ENCODE measurements around the gene KLHL33.

The KLHL33 gene, protein sequence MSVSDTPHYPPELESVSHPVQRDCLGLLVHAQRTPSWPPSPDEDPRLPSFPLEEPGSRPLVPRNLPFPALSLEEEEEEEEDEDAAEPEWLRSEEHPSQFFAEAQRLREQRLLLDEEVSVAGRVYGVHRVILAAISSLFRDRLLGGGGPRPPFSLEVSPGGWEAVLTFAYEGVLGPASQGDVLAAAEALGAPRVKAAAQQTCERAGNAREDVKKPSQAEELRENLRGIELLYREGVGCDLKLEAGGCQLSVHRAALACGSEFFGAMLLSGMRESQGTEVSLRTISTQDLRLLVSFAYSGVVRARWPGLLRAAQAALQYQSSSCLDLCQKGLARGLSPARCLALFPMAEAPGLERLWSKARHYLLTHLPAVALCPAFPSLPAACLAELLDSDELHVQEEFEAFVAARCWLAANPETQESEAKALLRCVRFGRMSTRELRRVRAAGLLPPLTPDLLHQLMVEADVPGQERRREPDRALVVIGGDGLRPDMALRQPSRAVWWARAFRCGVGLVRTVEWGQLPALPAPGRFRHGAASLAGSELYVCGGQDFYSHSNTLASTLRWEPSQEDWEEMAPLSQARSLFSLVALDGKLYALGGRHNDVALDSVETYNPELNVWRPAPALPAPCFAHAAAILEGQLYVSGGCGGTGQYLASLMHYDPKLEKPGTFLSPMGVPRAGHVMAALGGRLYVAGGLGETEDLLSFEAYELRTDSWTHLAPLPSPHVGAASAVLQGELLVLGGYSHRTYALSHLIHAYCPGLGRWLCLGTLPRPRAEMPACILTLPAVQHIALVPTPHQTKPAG

DNA sequence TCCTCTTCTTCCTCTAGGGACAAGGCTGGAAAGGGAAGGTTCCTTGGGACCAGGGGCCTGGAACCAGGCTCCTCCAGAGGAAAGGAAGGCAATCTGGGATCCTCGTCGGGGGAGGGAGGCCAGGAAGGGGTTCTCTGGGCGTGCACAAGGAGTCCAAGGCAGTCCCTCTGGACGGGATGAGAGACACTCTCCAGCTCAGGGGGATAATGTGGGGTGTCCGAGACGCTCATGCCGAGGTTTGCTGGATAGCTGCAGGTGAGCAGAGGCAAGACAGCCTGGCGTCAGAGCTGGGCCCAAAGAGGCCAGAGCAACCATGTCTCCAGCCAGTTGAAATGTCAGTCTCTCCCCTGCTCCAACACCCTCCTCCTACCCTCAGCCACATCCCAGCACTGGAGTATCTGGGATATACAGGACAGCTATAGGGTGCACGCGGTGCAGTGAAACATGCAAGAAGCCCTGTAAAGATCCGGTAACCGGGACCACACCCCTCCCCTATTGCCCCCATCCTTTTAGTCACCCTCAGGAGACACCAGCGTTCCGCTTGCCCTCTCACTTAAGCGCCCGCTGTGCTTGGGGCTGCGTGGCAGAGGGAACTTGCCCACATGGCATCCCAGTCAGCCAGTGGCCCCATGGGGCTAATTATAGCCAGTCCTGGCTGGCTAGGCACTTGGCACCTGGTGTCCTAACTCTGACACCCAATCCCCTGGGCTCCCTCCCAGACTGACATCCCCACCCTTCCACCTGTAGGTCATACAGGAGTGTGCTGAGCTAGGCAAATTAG is at the start of gene KLHL33:
Gene KLHL33 (minus strand): TSS at position 585 of the 781 bp plus-strand sequence. CDS start 355 bp downstream, at position 230.
- no peak for DNase-seq

DNA sequence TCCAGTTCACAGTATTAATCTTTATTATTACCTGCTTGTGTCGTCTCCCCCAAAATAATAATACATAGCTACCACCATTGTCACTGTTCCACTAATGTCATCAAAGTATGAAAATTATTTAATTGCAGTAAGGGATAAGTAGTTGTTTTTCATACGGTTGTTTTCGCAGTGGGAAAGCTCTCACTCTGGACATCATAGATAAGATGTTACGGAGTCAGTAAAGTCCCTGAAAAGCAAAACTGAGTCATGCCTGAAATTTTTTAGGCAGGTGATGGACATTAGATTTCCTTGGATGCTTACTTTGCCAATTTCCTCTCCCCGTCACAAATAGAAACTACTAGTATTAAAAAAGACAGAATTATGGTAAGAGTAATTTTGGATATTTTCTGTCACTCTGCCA is 46.4 kb upstream of the KLHL33 start:
- no peak for DNase-seq

DNA sequence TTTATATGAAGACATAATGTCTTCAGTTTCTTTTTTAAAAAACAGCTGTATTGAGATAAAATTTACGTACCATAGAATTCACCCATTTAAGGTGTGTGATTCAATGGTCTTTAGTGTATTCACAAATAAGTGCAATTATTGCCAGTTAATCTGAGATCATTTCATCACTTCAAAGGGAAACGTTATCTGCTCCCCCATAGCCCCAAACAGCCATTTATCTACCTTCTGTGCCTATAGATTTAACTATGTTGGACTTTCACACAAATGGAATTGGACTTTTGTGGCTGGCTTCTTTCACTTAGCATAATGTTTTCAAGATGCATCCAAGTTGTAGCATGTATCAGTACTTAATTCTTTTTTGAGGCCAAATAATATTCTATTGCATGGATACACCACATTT is 42.9 kb upstream of the KLHL33 start:
- no peak for DNase-seq

DNA sequence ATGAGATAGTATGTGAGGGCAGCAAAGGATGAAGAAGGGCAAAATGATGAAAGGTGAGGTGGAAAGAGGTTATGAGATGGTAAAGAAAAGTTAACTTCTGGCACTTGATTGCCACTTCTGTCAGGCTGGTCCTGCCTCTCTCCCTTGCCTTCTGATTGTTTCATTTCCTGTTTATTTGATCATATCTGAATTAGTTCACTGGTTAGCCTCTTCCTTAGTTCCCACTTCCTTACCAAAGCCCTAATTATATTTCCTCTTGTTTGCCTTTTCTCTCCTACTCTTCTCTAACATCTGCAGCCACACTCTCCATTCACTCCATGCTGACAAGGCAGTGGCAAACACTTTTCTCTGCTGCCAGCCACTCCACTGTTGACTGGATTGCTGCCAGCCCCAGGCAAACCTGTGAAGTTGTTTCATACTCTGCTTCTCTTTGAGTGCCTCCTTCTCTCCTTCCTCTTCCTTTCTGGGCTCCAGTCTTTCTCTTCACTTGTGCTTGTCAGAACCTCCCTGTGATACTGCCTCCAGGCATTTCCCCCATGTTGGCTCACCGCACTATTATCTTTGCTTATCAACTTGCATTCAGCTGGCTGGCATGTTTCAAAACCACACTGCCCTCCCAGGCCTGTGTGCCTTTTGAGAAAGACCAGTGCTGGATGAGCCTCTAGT is 41.4 kb upstream of the KLHL33 start:
- DNase-seq: peak; percentile 33

DNA sequence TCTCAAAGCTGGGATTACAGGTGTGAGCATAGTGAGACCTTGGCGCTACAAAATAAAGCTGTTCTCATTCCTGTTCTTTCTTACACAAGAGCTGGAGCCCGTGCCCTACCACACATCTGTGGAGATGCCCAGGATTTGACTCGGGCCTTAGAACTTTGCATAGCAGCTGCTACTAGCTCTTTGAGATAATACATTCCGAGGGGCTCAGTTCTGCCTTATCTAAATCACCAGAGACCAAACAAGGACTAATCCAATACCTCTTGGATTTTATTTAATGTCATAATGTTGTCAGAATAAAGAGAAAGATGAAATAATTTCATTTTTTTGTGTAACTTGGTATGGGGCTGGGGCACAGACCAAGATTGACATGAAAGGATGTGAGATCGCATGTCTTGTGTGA is 40.8 kb upstream of the KLHL33 start:
- DNase-seq: no peak

DNA sequence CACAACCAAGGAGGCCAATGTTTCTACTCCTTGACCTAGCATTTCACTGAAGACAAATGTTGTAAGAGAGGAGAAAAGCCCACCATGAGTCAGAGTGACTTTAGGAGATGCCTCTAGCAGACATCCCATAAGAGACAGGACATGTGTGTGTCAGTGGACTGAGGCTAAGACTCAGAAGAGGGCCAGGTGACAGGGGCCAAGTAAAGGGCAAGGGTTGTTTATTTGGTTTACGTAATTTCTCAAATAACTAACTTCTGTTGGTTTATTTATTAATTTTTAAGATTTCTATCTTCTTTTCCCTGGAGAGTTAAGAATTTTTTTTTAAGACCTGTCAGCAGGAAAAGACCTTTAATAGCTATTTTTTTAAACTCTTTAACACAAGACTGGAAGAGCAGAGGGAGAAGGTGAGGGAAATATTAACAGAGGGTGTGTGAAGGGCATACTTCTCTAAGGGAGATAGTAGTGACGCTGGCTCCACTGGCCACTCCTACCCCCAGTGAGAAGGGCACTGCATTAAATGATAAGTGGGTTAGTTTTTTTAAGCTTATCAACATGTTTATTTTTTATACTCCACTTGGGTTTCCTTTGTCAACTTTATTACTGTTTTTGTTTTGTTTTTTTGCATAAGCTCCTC is 36.7 kb upstream of the KLHL33 start:
- no peak for DNase-seq

DNA sequence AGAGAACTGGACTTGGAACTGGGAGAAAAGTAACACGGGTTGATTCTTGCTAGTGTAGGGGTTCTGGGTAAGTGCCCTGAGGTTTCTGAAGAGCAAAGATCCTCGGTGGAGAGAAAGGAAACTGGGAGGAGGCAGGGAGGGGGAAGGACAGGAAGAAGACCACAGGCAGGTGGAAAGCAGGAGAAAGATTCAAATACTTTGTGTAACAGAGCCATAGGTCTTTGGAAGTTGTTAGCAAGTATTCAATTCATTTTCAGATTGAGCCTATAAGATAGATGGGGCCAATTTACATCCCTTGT is 34.6 kb upstream of the KLHL33 start:
- no peak for DNase-seq

DNA sequence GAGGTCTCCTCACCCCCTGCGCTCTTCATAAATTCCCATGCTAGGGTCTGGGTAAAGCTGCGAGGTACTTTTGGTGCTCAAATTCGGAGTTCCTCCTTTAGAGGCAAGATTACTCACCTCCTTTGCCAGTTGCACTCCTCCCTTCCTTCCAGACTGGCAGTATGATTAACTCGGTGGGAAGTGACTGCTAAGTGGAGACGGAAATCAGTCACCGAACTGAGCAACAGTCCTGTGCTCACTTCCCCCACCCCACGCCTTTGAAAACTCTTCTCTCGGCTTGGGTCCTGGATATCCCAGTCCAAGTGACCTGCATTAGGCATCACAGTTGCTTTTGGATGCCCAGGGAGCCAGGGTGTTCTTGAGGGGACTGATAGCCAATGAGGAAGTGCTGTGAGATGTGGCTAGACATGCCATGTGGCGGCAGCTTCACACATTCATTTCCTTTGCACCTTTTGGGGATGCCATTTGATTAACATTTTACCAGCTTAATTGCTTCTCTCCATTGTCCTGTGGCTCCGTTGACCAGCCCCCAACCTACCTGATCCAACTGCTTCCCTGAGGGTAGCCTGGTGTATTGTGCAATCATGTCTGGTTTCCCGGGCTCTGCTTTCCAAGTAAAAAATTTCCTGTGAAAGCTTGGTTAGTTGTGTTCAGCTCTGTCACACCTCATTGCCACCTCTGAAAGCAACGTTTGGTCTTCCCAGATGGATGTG is 34.1 kb upstream of the KLHL33 start:
- no peak for DNase-seq

DNA sequence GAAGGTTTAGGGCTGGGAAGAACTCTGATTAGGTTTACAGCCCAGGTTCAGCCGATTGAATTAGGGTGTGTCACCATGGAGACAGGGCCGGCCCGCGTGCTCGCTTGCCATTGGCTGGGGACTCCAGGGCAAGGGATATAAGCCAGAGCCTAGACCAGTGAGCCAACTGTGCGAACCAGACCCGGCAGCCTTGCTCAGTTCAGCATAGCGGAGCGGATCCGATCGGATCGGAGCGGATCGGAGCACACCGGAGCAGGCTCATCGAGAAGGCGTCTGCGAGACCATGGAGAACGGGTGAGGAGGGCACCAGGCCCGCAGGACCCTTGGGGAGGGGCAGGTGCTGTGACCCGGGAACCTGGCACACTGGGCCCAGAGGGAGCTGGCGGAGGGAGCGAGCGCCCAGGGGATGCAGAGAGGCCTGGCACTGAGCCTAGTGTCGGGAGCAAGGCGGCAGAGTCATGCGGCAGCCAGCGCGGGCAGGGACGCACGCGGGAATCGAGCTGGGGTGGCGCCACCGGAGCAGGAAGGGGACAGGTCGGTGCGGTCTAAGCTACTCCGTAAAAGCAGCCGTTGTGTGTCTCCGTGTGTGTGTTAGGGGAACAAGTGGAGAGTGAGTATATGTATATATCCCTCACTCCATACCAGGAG is 33.4 kb upstream of the KLHL33 start, which contains the start of gene PNP:
Gene PNP (plus strand): TSS at position 165 of the 648 bp plus-strand sequence. CDS start 119 bp downstream, at position 284.
- DNase-seq: peak; percentile 93

DNA sequence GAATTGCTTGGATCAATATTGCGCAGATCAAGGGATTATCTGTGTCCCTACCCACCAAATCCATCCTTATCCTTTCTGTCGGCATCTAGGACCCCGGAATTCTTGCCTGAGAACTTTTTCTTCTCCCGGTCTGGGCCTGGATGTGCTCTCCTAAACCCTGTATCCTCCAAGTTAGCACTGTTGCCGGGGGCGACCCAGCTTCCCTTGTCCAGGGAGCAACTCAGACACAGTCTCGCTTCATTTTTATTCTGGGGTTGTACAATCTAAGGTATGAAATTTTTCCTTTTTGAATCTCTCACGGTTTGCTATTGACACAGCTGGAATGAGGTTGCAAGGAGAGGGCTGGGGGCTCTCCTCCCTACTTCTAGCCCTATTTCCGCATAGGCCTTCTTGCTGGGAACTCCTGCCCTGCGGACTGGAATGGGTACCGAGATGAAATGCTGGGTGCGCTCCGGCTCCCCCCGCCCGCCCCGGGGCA is 32.8 kb upstream of the KLHL33 start:
- DNase-seq: no peak

DNA sequence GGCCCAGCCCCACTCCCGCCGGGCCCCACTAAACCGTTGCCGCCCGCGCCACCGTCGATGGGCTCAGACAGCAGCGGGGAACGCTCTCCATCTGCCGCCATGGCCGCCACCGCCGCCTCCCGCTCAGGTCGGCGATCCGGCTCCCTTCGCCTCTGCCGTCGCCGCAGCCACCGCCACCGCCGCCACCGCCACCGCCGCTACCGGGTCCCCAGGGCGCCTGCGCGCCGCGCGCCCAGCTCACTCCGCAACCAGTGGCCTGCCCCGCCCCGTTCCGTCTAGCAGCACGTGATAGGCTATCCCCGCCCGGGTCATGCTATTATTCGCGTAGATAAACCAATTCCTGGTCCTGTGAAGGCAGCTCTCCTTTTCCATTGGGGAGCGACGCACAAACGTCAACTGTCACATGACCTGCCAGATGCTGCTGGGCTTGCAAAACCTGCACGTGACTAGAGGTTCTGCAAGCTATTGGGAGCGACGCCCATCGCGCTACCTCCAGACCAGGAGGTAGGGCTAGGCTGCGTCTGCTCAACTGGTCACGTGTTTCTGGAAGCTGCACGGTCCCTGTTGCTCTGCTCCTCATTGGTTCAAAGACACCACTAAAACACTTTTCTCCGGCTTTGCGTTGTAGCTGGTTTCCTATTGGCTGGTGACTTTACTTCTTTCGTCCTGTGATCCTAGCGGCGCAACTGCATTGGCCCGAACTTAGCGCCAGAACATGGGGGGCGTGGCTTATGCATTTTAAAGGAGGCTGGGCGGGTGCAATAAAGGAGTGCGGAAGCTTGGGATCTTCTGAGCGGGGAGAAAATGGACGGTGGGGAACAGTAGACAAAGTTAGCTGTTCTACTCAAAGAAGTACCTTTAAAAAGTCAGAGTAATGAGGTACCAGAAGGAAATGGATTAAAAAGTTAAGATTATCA is 25.5 kb upstream of the KLHL33 start, which contains the start of gene PIP4P1:
Gene PIP4P1 (minus strand): TSS at position 210 of the 917 bp plus-strand sequence. CDS start 109 bp downstream, at position 101.
- peak; percentile 96 for DNase-seq

DNA sequence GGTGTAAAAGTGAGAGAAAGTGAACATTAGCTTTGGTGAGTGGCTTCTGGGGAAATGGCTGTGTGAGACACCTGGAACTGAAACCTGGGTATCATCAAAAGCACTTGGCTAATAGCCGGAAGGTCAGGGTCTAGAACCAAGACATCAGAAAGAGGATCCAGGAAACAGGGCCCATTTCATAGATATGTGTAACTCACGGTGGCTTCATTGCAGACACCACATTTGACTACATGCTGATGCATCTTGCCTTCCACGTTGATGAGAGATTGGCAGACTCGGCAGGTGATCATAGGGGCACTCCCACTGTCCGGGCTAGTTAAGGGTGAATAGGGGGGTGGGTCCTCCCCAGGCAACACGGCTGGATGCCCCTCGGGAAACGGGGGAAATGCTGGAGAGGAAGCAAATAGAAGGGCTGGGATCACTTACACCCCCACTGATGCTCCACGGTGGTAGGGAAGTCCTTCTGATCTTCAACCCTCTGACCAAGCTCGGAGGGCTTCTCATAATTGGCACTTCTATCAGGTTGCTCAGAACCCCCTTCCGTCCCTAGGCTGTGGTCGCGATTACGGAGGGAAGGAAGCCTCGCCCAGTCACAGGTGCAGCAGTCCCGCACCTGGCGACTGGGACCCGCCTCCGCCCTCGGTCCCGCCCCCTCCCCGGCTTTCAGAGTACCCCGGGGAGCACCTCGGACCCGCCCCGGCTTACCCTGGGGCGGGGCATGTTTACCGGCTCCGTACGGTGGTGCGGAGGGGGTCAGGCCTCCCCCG is 24.7 kb upstream of the KLHL33 start:
- no peak for DNase-seq

DNA sequence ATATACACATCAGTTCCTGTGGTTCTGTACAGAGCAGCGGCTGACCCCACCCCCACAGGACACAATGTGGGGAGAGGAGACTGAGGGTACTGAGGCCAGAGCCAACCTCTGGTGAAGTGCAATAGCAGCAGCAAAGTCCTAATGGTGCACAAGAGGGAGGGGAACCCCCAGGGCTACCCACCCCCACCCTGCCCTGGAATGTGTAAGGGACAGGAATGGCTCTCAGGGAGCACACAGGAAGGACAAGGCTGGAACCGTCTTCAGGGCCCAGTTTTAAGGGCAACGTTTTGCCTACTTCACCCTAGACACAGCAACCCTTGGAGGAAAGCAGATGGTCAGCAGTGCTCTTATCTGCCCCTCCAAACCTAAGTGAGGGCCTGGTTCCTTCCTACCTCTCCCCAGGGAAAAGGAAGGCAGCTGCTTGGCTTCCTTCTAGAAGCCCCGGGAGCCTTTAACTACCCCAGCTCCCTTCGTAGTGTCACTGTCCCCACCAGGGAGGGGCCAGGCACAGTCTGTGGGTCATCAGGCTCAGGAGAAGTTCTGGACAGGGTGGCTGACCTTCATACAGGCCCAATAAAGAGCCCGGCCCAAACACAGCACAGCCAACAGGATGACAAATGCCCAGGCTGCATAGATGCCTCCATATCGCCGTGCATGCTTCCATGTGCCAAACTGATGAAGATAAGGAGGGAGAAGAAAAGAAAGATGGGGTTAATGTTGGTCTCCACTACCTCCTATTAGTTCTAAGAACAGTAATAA is 22.2 kb upstream of the KLHL33 start:
- DNase-seq: no peak

DNA sequence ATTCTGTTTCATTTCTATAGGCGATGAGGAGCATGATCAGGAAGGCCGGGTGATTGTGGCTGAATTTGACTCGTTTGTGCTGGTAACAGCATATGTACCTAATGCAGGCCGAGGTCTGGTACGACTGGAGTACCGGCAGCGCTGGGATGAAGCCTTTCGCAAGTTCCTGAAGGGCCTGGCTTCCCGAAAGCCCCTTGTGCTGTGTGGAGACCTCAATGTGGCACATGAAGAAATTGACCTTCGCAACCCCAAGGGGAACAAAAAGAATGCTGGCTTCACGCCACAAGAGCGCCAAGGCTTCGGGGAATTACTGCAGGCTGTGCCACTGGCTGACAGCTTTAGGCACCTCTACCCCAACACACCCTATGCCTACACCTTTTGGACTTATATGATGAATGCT is 21.0 kb upstream of the KLHL33 start:
- DNase-seq: no peak

DNA sequence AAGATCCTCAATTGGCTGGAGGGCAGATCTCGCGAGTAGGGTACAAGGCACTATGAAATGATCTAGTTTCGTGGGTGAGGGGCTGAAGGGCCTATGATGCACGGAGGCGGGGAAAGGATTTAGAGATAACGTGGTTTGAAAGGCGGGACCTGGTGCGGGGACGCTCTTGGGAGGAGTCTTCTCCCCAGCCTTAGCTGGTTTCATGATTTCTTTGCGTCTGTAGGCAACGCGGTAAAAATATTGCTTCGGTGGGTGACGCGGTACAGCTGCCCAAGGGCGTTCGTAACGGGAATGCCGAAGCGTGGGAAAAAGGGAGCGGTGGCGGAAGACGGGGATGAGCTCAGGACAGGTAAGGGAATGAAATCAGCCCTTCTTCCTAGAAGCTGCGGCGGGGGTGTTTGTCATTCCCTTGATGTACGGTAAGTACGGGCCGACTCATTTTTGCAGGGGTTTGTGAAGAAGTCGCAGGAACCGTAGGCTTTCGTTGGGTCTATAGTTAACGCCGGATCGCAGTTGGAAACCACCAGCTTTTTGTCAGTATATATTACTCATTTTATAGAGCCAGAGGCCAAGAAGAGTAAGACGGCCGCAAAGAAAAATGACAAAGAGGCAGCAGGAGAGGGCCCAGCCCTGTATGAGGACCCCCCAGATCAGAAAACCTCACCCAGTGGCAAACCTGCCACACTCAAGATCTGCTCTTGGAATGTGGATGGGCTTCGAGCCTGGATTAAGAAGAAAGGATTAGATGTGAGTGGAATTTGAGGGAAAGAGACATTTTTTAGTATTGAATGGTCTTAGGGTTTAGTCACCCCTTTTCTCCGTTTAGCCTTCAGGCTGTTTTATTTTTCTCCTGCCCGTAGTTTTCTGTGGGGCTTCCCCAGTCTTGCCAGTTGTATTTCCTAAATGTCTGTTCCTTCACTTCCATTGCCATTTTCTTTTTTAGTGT is 19.7 kb upstream of the KLHL33 start:
- no peak for DNase-seq

DNA sequence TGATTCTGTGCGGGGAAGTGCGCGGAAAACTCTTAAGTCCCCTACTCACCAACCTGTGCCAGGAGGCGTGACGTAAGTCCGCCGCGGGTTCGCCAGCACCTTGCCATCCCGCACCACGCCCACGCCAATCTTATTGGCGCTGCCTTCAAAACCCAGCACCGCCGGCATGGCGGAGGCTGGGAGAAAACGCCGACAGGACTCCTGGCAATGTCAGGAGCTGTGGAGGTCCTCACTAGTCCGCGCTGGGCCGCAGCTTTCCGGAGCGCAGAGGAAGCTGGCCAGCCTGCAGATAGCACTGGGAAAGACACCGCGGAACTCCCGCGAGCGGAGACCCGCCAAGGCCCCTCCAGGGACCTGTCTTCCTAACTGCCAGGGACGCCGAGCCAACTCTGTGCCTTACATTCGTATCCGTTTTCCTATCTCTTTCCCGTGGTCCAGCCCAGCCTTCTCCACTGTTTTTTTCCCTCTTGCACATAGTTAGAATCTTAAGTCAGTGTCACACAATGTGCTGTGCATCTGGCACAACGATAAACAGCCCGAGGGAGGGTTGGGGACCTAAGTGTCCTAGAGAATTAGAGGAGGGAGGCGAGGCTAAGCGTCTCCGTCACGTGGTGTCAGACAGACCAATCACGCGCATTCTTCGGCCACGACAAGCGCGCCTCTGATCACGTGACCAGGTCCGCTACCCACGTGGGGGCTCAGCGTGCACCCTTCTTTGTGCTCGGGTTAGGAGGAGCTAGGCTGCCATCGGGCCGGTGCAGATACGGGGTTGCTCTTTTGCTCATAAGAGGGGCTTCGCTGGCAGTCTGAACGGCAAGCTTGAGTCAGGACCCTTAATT is 18.8 kb upstream of the KLHL33 start, which contains the start of the genes APEX1 and OSGEP:
Gene APEX1 (plus strand): TSS at position 711 of the 839 bp plus-strand sequence. CDS start 420 bp downstream, outside the sequence.
Gene OSGEP (minus strand): TSS at position 297 of the 839 bp plus-strand sequence. CDS start 129 bp downstream, at position 168.
- peak; percentile 99 for DNase-seq
